GM23338 (cell line): ENCODE measurements around the gene AK4. TPM values are rescaled to one million over a fixed set of nuclear protein-coding genes. Genes with fewer than 3 reads are reported as not detected.

Source experiments
- ATAC-seq: fragments of 200-7000 bp; cut with Tn5 transposase; 3 replicates; pipeline ENCODE4 v1.9.1; 2020
- DNase-seq: peaks from one replicate; pipeline ENCODE4 v3.0.0-alpha.2; 2015; ENCODE audit warnings: low spot score
- H2AFZ ChIP-seq: fragments of 200-600 bp; sonication (generic); 2 replicates; pipeline ENCODE4 v1.8.0; 2016; ENCODE audit warnings: antibody characterized with exemption, mild to moderate bottlenecking, moderate library complexity
- H3F3A ChIP-seq: fragments of 200-600 bp; sonication (generic); replicated peaks from 2 replicates; pipeline ENCODE4 v1.8.0; 2017; ENCODE audit warnings: antibody characterized with exemption, mixed run types, low read depth
- H3K27ac ChIP-seq: fragments of 200-600 bp; sonication (generic); 2 replicates; pipeline ENCODE4 v1.6.1; 2016; ENCODE audit warnings: low read depth
- H3K27me3 ChIP-seq: fragments of 200-600 bp; sonication (generic); 2 replicates; pipeline ENCODE4 v1.8.0; 2016; ENCODE audit warnings: mild to moderate bottlenecking, mixed run types, moderate library complexity; ENCODE audit not compliant: insufficient read depth
- H3K36me3 ChIP-seq: fragments of 200-600 bp; sonication (generic); 2 replicates; pipeline ENCODE4 v1.8.0; 2016; ENCODE audit warnings: mild to moderate bottlenecking; ENCODE audit not compliant: insufficient read depth
- H3K4me1 ChIP-seq: fragments of 200-600 bp; sonication (generic); 2 replicates; pipeline ENCODE4 v1.8.0; 2016; ENCODE audit warnings: mild to moderate bottlenecking, moderate library complexity; ENCODE audit not compliant: insufficient read depth
- H3K4me2 ChIP-seq: fragments of 200-600 bp; sonication (generic); 2 replicates; pipeline ENCODE4 v1.7.1; 2017; ENCODE audit warnings: mixed run types
- H3K4me3 ChIP-seq: fragments of 200-600 bp; sonication (generic); 2 replicates; pipeline ENCODE4 v1.6.1; 2016; ENCODE audit warnings: mixed run types
- H3K79me2 ChIP-seq: fragments of 200-600 bp; sonication (generic); replicated peaks from 2 replicates; pipeline ENCODE4 v1.8.0; 2017; ENCODE audit warnings: mild to moderate bottlenecking; ENCODE audit not compliant: insufficient read depth
- H3K9me2 ChIP-seq: fragments of 200-600 bp; sonication (generic); 2 replicates; pipeline ENCODE4 v1.8.0; 2017; ENCODE audit not compliant: insufficient read depth
- H4K20me1 ChIP-seq: fragments of 200-600 bp; sonication (generic); replicated peaks from 2 replicates; pipeline ENCODE4 v1.8.0; 2017; ENCODE audit warnings: mild to moderate bottlenecking; ENCODE audit not compliant: insufficient read depth
- H3K27ac Mint-ChIP-seq: 2 replicates; pipeline ENCODE4 v1.8.0; 2020; ENCODE audit warnings: inconsistent platforms, mild to moderate bottlenecking, moderate library complexity, mixed read lengths
- H3K27me3 Mint-ChIP-seq: 3 replicates; pipeline ENCODE4 v1.8.0; 2022; ENCODE audit warnings: low read depth, mild to moderate bottlenecking, moderate library complexity, mixed read lengths, inconsistent platforms; ENCODE audit not compliant: insufficient read depth, poor library complexity
- H3K36me3 Mint-ChIP-seq: 3 replicates; pipeline ENCODE4 v1.8.0; 2021; ENCODE audit warnings: low read depth, mild to moderate bottlenecking, inconsistent platforms, moderate library complexity, mixed read lengths
- H3K4me1 Mint-ChIP-seq: 3 replicates; pipeline ENCODE4 v1.8.0; 2020; ENCODE audit warnings: mild to moderate bottlenecking, inconsistent platforms, mixed read lengths
- H3K4me3 Mint-ChIP-seq: 3 replicates; pipeline ENCODE4 v1.8.0; 2021; ENCODE audit warnings: moderate library complexity, mild to moderate bottlenecking, inconsistent platforms, mixed read lengths
- H3K9me3 Mint-ChIP-seq: 3 replicates; pipeline ENCODE4 v1.8.0; 2020; ENCODE audit warnings: moderate library complexity, mild to moderate bottlenecking, inconsistent platforms, mixed read lengths
- CREB1 ChIP-seq: fragments of 250-450 bp; sonication (Bioruptor Pico); IDR thresholded peaks from 2 replicates; pipeline ENCODE4 v1.5.0; 2020; ENCODE audit warnings: low read depth, mild to moderate bottlenecking, moderate library complexity
- CTCF ChIP-seq, 2 experiments: fragments of 200-600 bp in 1 of 2; sonication (generic) in 1 of 2; conservative IDR thresholded peaks; 2 replicates each; pipeline versions ENCODE4 v1.5.1 to v1.6.1; 2016 to 2017; ENCODE audit warnings: antibody characterized with exemption in 2 of 2, low read depth in 2 of 2, mild to moderate bottlenecking in 2 of 2, moderate library complexity in 1 of 2
- ETS1 ChIP-seq: IDR thresholded peaks from 2 replicates; pipeline ENCODE4 v1.6.1; 2016; ENCODE audit warnings: antibody characterized with exemption
- EZH2 ChIP-seq: fragments of 200-600 bp; sonication (generic); IDR thresholded peaks from one replicate; pipeline ENCODE4 v1.8.0; 2017; ENCODE audit warnings: antibody characterized with exemption, mild to moderate bottlenecking, low read depth; ENCODE audit not compliant: unreplicated experiment
- EZH2phosphoT487 ChIP-seq: fragments of 200-600 bp; sonication (generic); IDR thresholded peaks from one replicate; pipeline ENCODE4 v1.8.1; 2018; ENCODE audit warnings: antibody characterized with exemption; ENCODE audit not compliant: unreplicated experiment
- JUNB ChIP-seq: IDR thresholded peaks from one replicate; pipeline ENCODE4 v1.6.1; 2016; ENCODE audit warnings: antibody characterized with exemption; ENCODE audit not compliant: unreplicated experiment
- NANOG ChIP-seq: IDR thresholded peaks from 2 replicates; pipeline ENCODE4 v1.6.1; 2016; ENCODE audit warnings: antibody characterized with exemption, borderline replicate concordance
- POLR2AphosphoS5 ChIP-seq: IDR thresholded peaks from 2 replicates; pipeline ENCODE4 v1.6.1; 2016; ENCODE audit warnings: antibody characterized with exemption, low read depth
- REST ChIP-seq: IDR thresholded peaks from one replicate; pipeline ENCODE4 v1.6.1; 2018; ENCODE audit warnings: antibody characterized with exemption; ENCODE audit not compliant: unreplicated experiment
- STAT1 ChIP-seq: IDR thresholded peaks from one replicate; pipeline ENCODE4 v1.6.1; 2016; ENCODE audit warnings: antibody characterized with exemption; ENCODE audit not compliant: unreplicated experiment
- ZNF114 ChIP-seq: fragments of 250-450 bp; sonication (Bioruptor Pico); IDR thresholded peaks from 2 replicates; pipeline ENCODE4 v1.5.0; 2020; ENCODE audit warnings: mild to moderate bottlenecking, moderate library complexity
- ZNF331 ChIP-seq: fragments of 250-450 bp; sonication (Bioruptor Pico); IDR thresholded peaks from 2 replicates; pipeline ENCODE4 v1.5.0; 2020; ENCODE audit warnings: low read depth, mild to moderate bottlenecking, moderate library complexity
- ZNF462 ChIP-seq: fragments of 250-450 bp; sonication (Bioruptor Pico); IDR thresholded peaks from 2 replicates; pipeline ENCODE4 v1.5.0; 2020; ENCODE audit warnings: mild to moderate bottlenecking, moderate library complexity
- polyA plus RNA-seq: library from polyadenylated mRNA; unstranded; fragments of >200 nt; fragmentation: Nextera tagmentation; extraction: Ambion mirVana; gene quantifications from 2 replicates; pipeline ENCODE4 v1.2.1, GENCODE V29; 2016
- total RNA-seq: library from RNA; depleted of rRNA; stranded (reverse); fragments of >200 nt; shearing (Covaris generic); gene quantifications from 2 replicates; pipeline ENCODE4 v1.2.3, GENCODE V29; 2014

AK4 gene
- total and polyA plus RNA-seq, 2 experiments from 2014 or later: 123 to 127 TPM

- Mint-ChIP-seq H3K27me3 (no peaks in the 10 kb centered on the region), H3K4me3 (no peak overlapping the region)
- H3K79me2 ChIP-seq: peaks cover 58% of the 10 kb centered on the region
These were observed 48.9 kb downstream of the AK4 start for GRCh38 chr1:65196926-65197325.

More at GRCh38 chr1:65196926-65197325, 48.9 kb downstream of the AK4 start:
- Histone ChIP-seq H3K9me2 (peaks cover 3% of the 10 kb centered on the region; the same call in 1 of the 2 replicates), H3K36me3 (peaks cover 3% of the 10 kb centered on the region; the same call in 1 of the 2 replicates), H3K4me2 (no peak overlapping the region), H3K4me3 (no peak overlapping the region), H3K4me1 (no peaks in the 10 kb centered on the region), H4K20me1 (no peaks in the 10 kb centered on the region; the same call in 1 of the 2 replicates), H3F3A (no peaks in the 10 kb centered on the region), H2AFZ (no peak overlapping the region), H3K27ac (no peak overlapping the region), H3K27me3 (no peaks in the 10 kb centered on the region)
- peaks cover 7% of the 10 kb centered on the region; the same call in 2 of the 3 replicates for H3K4me1 Mint-ChIP-seq
- H3K9me3 Mint-ChIP-seq: no peaks in the 10 kb centered on the region
- H3K27ac Mint-ChIP-seq: no peak overlapping the region; the same call in 1 of the 2 replicates
- TF ChIP-seq EZH2 (no peak), NANOG (no peak), ZNF331 (no peak), POLR2AphosphoS5 (no peak), CTCF (conservative IDR thresholded peaks at IDR 0.05; ENCODE audit: low read depth in 2 of 2) (no peak), ZNF114 (CRISPR knock-in tag) (no peak), REST (no peak), ZNF462 (CRISPR knock-in tag) (no peak), ETS1 (no peak), EZH2phosphoT487 (no peak), STAT1 (no peak), CREB1 (CRISPR knock-in tag) (no peak), JUNB (no peak)
- peaks cover 58% of the 10 kb centered on the region for H3K36me3 Mint-ChIP-seq
- DNase-seq: no peak
- ATAC-seq: no peak
